GM21360 (cell line): ENCODE data around the gene TMEM39A.

Experiments
- ATAC-seq: cut with Tn5 transposase; IDR thresholded peaks from one replicate; pipeline ENCODE4 v1.9.1; 2021; ENCODE audit warnings: mild to moderate bottlenecking, moderate library complexity; ENCODE audit not compliant: unreplicated experiment

Gene TMEM39A

GRCh38 chr3:119401503-119402440 is 61.6 kb downstream of the TMEM39A start:
- ATAC-seq = peak; percentile 43

- peak; percentile 48 for ATAC-seq
These were observed 62.3 kb downstream of the TMEM39A start for GRCh38 chr3:119401069-119401468.

GRCh38 chr3:119400466-119400865 is 62.9 kb downstream of the TMEM39A start:
- no peak for ATAC-seq

GRCh38 chr3:119396870-119397269 is 66.5 kb downstream of the TMEM39A start:
- no peak for ATAC-seq

- ATAC-seq = peak; percentile 78
These were observed 67.5 kb downstream of the TMEM39A start for GRCh38 chr3:119395923-119396358.

GRCh38 chr3:119388577-119388976 is 74.8 kb downstream of the TMEM39A start:
- ATAC-seq = no peak

- no peak for ATAC-seq
These were observed 81.3 kb downstream of the TMEM39A start for GRCh38 chr3:119382134-119382533.

GRCh38 chr3:119380697-119381096 is 82.7 kb downstream of the TMEM39A start:
- ATAC-seq = no peak
